GM12878 (cell line): ENCODE data around the gene SRSF3.

Experiments used
- BCL3 ChIP-seq: IDR thresholded peaks from 2 replicates; pipeline ENCODE4 v1.6.1; 2011; ENCODE audit warnings: borderline replicate concordance, low read depth, mild to moderate bottlenecking, moderate library complexity, low read length; ENCODE audit not compliant: insufficient read depth, poor library complexity, severe bottlenecking
- CHD2 ChIP-seq: IDR thresholded peaks from 2 replicates; pipeline ENCODE4 v1.6.1; 2011; ENCODE audit warnings: low read depth, low read length, improper control_type of control experiment, borderline replicate concordance
- CTCF ChIP-seq, 3 experiments: IDR thresholded peaks in 2 of 3; conservative IDR thresholded peaks in 1 of 3; 2 replicates each; pipeline ENCODE4 v1.5.1; 2011; ENCODE audit warnings: low read depth in 3 of 3, low read length in 3 of 3, mild to moderate bottlenecking in 3 of 3, control low read depth in 2 of 3, moderate library complexity in 2 of 3, inconsistent platforms in 1 of 3, mixed read lengths in 1 of 3; ENCODE audit not compliant: control insufficient read depth in 2 of 3, insufficient read depth in 1 of 3; ENCODE audit errors: extremely low read depth in 1 of 3
- ESRRA ChIP-seq: IDR thresholded peaks from 2 replicates; pipeline ENCODE4 v1.6.1; 2012; ENCODE audit warnings: mild to moderate bottlenecking, low read length, improper control_type of control experiment
- EZH2 ChIP-seq: IDR thresholded peaks from 2 replicates; pipeline ENCODE4 v1.6.1; 2012; ENCODE audit warnings: low read depth, mild to moderate bottlenecking, control low read depth, inconsistent platforms, low read length, borderline replicate concordance; ENCODE audit not compliant: control insufficient read depth
- MAX ChIP-seq: IDR thresholded peaks from 2 replicates; pipeline ENCODE4 v1.6.1; 2012; ENCODE audit warnings: low read depth, low read length, improper control_type of control experiment
- POLR2AphosphoS5 ChIP-seq: IDR thresholded peaks from 2 replicates; pipeline ENCODE4 v1.6.1; 2011; ENCODE audit warnings: mild to moderate bottlenecking, low read length, inconsistent platforms
- RAD21 ChIP-seq: IDR thresholded peaks from 2 replicates; pipeline ENCODE4 v1.6.1; 2011; ENCODE audit warnings: mild to moderate bottlenecking, low read depth, low read length, moderate library complexity; ENCODE audit not compliant: insufficient read depth
- RB1 ChIP-seq: fragments of 450-650 bp; formaldehyde crosslinking; IDR thresholded peaks from 2 replicates; pipeline ENCODE4 v1.6.1; 2017; ENCODE audit warnings: mild to moderate bottlenecking, borderline replicate concordance
- SIN3A ChIP-seq: IDR thresholded peaks from 2 replicates; pipeline ENCODE4 v1.6.1; 2012; ENCODE audit warnings: low read depth, low read length, improper control_type of control experiment
- SREBF1 ChIP-seq: IDR thresholded peaks from 2 replicates; pipeline ENCODE4 v1.6.1; 2012; ENCODE audit warnings: mild to moderate bottlenecking, low read length
- USF2 ChIP-seq: IDR thresholded peaks from 2 replicates; pipeline ENCODE4 v1.6.1; 2011; ENCODE audit warnings: low read depth, low read length, improper control_type of control experiment, borderline replicate concordance
- ZNF207 ChIP-seq: fragments of 450-650 bp; IDR thresholded peaks from 2 replicates; pipeline ENCODE4 v1.6.1; 2014; ENCODE audit warnings: antibody characterized with exemption, mild to moderate bottlenecking, borderline replicate concordance
- ZNF384 ChIP-seq: IDR thresholded peaks from 2 replicates; pipeline ENCODE4 v1.6.1; 2012; ENCODE audit warnings: low read depth, mild to moderate bottlenecking, low read length, improper control_type of control experiment, borderline replicate concordance

GRCh38 chr6:36577301-36577700 is 16.9 kb upstream of the SRSF3 start:
- no peak for TF ChIP-seq BCL3
- no peak for TF ChIP-seq CTCF (IDR thresholded peaks at IDR 0.05 in 2 of 3, conservative IDR thresholded peaks at IDR 0.05 in 1 of 3; ENCODE audit: control insufficient read depth in 2 of 3, extremely low read depth in 1 of 3, insufficient read depth in 1 of 3, low read depth in 3 of 3, low read length in 3 of 3)
- no peak for TF ChIP-seq EZH2
- TF ChIP-seq RAD21, result no peak
- no peak for TF ChIP-seq MAX
- TF ChIP-seq SREBF1, result no peak
- no peak for TF ChIP-seq USF2
- TF ChIP-seq CHD2, result no peak
- no peak for TF ChIP-seq ZNF384
- no peak for TF ChIP-seq ZNF207
- no peak for TF ChIP-seq SIN3A
- no peak for TF ChIP-seq RB1
- TF ChIP-seq POLR2AphosphoS5, result no peak
- no peak for TF ChIP-seq ESRRA
